Lower leg skin (tissue), 3 donors: ENCODE results near the gene ZNF90.

ENCODE experiments used
- POLR2A ChIP-seq, 2 donors: fragments of 450-650 bp; IDR thresholded peaks; one replicate each; pipeline ENCODE4 v1.6.1; 2016 to 2017; ENCODE audit warnings: antibody characterized with exemption in 2 of 2, mild to moderate bottlenecking in 1 of 2, moderate library complexity in 1 of 2
- TF ChIP-seq, protein P1 (sequence below), 3 donors: fragments of 450-650 bp; IDR thresholded peaks; one replicate each; pipeline ENCODE4 v1.5.1; 2016; ENCODE audit warnings: antibody characterized with exemption in 3 of 3, mild to moderate bottlenecking in 3 of 3, moderate library complexity in 2 of 3

DNA sequence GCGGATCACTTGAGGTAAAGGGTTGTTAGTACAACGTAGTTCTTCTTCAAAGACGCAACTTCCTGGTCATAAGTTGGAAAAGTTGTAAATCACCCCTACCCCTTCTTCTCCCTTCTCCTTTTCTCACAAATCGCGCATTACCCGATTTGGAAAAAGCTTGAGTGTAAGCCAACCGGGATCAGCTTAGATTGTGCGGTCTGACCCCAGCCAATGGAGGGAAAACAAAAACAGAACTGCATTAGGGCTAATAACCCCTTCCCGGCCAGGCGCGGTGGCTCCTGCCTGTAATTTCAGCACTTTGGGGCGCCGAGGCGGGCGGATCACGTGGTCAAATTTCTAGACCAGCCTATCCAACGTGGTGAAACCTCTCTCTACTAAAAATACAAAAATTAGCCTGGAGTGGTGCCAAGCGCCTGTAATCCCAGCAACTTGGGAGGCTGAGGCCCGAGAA lies 806 bp downstream of the ZNF90 start:
- TF ChIP-seq POLR2A (IDR thresholded peaks at IDR 0.05) = no peak
- TF ChIP-seq, protein P1, sequence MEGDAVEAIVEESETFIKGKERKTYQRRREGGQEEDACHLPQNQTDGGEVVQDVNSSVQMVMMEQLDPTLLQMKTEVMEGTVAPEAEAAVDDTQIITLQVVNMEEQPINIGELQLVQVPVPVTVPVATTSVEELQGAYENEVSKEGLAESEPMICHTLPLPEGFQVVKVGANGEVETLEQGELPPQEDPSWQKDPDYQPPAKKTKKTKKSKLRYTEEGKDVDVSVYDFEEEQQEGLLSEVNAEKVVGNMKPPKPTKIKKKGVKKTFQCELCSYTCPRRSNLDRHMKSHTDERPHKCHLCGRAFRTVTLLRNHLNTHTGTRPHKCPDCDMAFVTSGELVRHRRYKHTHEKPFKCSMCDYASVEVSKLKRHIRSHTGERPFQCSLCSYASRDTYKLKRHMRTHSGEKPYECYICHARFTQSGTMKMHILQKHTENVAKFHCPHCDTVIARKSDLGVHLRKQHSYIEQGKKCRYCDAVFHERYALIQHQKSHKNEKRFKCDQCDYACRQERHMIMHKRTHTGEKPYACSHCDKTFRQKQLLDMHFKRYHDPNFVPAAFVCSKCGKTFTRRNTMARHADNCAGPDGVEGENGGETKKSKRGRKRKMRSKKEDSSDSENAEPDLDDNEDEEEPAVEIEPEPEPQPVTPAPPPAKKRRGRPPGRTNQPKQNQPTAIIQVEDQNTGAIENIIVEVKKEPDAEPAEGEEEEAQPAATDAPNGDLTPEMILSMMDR (IDR thresholded peaks at IDR 0.05) = no peak
